Gastrocnemius medialis (tissue), 4 donors: ENCODE data around the gene ISL2.
"Not testable (repeated sequence)": the region's sequence is repeated elsewhere in the genome, so short reads cannot be mapped to it uniquely, and the experiment has no call there.

Source experiments
- POLR2A ChIP-seq, 2 donors: fragments of 450-650 bp; IDR thresholded peaks; one replicate each; pipeline ENCODE4 v1.6.1; 2017; ENCODE audit warnings: antibody characterized with exemption in 2 of 2, mild to moderate bottlenecking in 2 of 2, moderate library complexity in 2 of 2
- TF ChIP-seq, protein P1 (sequence below), 5 experiments: fragments of 450-650 bp in 3 of 5; fragments of 200-600 bp in 2 of 5; sonication (generic) in 2 of 5; IDR thresholded peaks in 4 of 5; conservative IDR thresholded peaks in 1 of 5; 1 replicate in 4 of 5; 2 replicates in 1 of 5; pipeline ENCODE4 v1.5.1; 2016 to 2019; ENCODE audit warnings: antibody characterized with exemption in 5 of 5, mild to moderate bottlenecking in 3 of 5, moderate library complexity in 3 of 5

GRCh38 chr15:76313175-76313567, 23.4 kb upstream of the ISL2 start:
- TF ChIP-seq, protein P1, sequence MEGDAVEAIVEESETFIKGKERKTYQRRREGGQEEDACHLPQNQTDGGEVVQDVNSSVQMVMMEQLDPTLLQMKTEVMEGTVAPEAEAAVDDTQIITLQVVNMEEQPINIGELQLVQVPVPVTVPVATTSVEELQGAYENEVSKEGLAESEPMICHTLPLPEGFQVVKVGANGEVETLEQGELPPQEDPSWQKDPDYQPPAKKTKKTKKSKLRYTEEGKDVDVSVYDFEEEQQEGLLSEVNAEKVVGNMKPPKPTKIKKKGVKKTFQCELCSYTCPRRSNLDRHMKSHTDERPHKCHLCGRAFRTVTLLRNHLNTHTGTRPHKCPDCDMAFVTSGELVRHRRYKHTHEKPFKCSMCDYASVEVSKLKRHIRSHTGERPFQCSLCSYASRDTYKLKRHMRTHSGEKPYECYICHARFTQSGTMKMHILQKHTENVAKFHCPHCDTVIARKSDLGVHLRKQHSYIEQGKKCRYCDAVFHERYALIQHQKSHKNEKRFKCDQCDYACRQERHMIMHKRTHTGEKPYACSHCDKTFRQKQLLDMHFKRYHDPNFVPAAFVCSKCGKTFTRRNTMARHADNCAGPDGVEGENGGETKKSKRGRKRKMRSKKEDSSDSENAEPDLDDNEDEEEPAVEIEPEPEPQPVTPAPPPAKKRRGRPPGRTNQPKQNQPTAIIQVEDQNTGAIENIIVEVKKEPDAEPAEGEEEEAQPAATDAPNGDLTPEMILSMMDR (IDR thresholded peaks at IDR 0.05 in 4 of 5, conservative IDR thresholded peaks at IDR 0.05 in 1 of 5) = not testable (repeated sequence)
- TF ChIP-seq POLR2A (IDR thresholded peaks at IDR 0.05) = not testable (repeated sequence)
